Gastroesophageal sphincter (tissue), 4 donors: ENCODE measurements around the gene PCGF1. TPM values are rescaled to one million over a fixed set of nuclear protein-coding genes. Genes with fewer than 3 reads are reported as not detected.

Experiments
- ATAC-seq: fragments of 150-250 bp; one replicate; pipeline ENCODE4 v1.9.1; 2016; ENCODE audit warnings: mild to moderate bottlenecking, moderate library complexity
- H3K27ac ChIP-seq, 4 donors: fragments of 200-600 bp; sonication (generic) in 3 of 4; 1 replicate in 3 of 4; 2 replicates in 1 of 4; pipeline ENCODE4 v1.5.1; 2016 to 2019
- H3K27me3 ChIP-seq: fragments of 200-600 bp; sonication (generic); one replicate; pipeline ENCODE4 v1.5.1; 2019
- H3K36me3 ChIP-seq, 2 donors: fragments of 200-600 bp; sonication (generic); one replicate each; pipeline ENCODE4 v1.5.1; 2019; ENCODE audit warnings: control low read depth in 1 of 2
- H3K4me1 ChIP-seq, 3 donors: fragments of 200-600 bp; sonication (generic); 1 replicate in 2 of 3; 2 replicates in 1 of 3; pipeline ENCODE4 v1.5.1; 2016 to 2019; ENCODE audit warnings: control low read depth in 2 of 3
- H3K4me3 ChIP-seq, 2 donors: fragments of 200-600 bp; sonication (generic); one replicate each; pipeline ENCODE4 v1.5.1; 2019; ENCODE audit warnings: mild to moderate bottlenecking in 1 of 2, moderate library complexity in 1 of 2
- H3K9me3 ChIP-seq, 3 donors: fragments of 200-600 bp; sonication (generic); one replicate each; pipeline ENCODE4 v1.5.1; 2017 to 2019; ENCODE audit warnings: control low read depth in 2 of 3
- EP300 ChIP-seq: sonication (generic); formaldehyde crosslinking; IDR thresholded peaks from one replicate; pipeline ENCODE4 v1.6.1; 2017; ENCODE audit warnings: antibody characterized with exemption, mild to moderate bottlenecking
- POLR2A ChIP-seq, 2 donors: fragments of 450-650 bp; IDR thresholded peaks; one replicate each; pipeline ENCODE4 v1.6.1; 2017; ENCODE audit warnings: antibody characterized with exemption in 2 of 2, mild to moderate bottlenecking in 2 of 2, moderate library complexity in 1 of 2
- POLR2AphosphoS5 ChIP-seq: sonication (generic); formaldehyde crosslinking; IDR thresholded peaks from one replicate; pipeline ENCODE4 v1.6.1; 2017; ENCODE audit warnings: antibody characterized with exemption
- WGBS, 2 donors: methylation state at CpG; one replicate each; pipeline ENCODE4 v1.1.5; 2018; ENCODE audit warnings: low coverage in 1 of 2; 5-methylcytosine and 5-hydroxymethylcytosine counted together
- total RNA-seq, 4 donors: library from RNA; depleted of rRNA; stranded (reverse); fragments of >200 nt; gene quantifications; one replicate each; pipeline ENCODE4 v1.1.0, GENCODE V29; 2016
- TF ChIP-seq, protein P1 (sequence below), 4 experiments: fragments of 200-600 bp in 2 of 4; fragments of 450-650 bp in 2 of 4; sonication (generic) in 1 of 4; IDR thresholded peaks; one replicate each; pipeline ENCODE4 v1.5.1; 2017 to 2019; ENCODE audit warnings: antibody characterized with exemption in 4 of 4, mild to moderate bottlenecking in 2 of 4, moderate library complexity in 2 of 4

PCGF1 gene
- total RNA-seq, 4 donors from 2014 or later: 9.6 to 24.0 (median 18.2) TPM

DNA sequence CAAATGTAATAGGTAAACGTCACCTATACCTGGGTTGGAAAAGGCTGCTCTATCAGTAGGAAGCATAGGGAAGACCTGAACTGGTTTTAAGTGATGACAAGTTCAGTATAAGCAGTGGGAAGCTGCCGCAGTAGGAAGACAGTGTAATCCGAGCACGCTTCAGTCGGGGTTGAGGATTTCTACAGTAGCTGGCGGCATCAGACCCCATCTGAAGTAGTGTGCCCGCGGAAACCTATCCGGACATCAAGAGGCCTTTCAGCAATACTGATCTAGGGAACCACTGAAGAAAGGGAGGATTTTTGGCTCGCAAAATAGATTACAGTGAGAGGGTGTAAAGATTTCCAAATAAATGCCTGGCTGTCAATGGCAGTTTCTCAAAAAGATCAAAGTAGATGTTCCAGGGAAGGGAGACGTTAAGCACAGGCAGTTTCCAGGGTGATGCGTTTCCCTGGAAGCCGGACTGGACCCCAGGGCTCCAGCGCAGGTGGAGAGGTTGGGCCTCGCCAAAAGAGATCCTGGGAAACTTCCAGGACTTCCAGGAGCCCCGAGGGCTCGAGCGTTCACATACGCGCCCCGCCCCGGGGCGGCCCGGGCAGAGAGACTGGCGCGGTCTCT lies 40.9 kb upstream of the PCGF1 start:
- H3K9me3 ChIP-seq: no peaks in the 10 kb centered on the region
- 10 to 28% methylated on average over 14 to 16 of the region's 26 CpGs for WGBS, 2 donors
- peak; percentile 28 for ATAC-seq
- H3K4me3 ChIP-seq: peak overlapping the region; percentile 21 to 69
- H3K36me3 ChIP-seq: no peaks in the 10 kb centered on the region
- H3K27ac ChIP-seq: peak overlapping the region; percentile 10 to 85 (median 78)
- H3K27me3 ChIP-seq: no peaks in the 10 kb centered on the region
- no peak for TF ChIP-seq POLR2AphosphoS5
- TF ChIP-seq, protein P1, sequence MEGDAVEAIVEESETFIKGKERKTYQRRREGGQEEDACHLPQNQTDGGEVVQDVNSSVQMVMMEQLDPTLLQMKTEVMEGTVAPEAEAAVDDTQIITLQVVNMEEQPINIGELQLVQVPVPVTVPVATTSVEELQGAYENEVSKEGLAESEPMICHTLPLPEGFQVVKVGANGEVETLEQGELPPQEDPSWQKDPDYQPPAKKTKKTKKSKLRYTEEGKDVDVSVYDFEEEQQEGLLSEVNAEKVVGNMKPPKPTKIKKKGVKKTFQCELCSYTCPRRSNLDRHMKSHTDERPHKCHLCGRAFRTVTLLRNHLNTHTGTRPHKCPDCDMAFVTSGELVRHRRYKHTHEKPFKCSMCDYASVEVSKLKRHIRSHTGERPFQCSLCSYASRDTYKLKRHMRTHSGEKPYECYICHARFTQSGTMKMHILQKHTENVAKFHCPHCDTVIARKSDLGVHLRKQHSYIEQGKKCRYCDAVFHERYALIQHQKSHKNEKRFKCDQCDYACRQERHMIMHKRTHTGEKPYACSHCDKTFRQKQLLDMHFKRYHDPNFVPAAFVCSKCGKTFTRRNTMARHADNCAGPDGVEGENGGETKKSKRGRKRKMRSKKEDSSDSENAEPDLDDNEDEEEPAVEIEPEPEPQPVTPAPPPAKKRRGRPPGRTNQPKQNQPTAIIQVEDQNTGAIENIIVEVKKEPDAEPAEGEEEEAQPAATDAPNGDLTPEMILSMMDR (IDR thresholded peaks at IDR 0.05): no peak
- TF ChIP-seq POLR2A (IDR thresholded peaks at IDR 0.05): no peak
- no peak for TF ChIP-seq EP300
- peaks cover 0 to 35% (median 7%) of the 10 kb centered on the region in 3 donors for H3K4me1 ChIP-seq

DNA sequence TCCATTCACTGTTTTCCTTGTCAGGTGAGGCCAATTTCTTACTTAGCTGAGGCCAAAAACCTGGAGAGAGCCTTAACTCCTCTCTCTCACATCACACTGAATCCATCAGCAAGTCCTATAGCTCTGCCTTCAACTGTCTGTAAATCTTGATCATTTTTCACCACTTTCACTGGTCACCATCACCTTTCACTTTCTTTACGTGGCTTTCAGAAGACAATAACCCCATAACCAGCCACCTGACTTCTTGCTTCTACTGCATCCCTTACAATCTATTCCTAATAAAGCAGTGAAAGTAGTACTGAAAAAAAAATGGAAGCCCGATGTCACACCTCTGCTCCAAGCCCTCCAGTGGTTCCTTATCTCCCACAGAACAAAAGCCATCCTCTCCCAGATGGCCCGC lies 38.5 kb upstream of the PCGF1 start:
- 73 to 93% methylated on average over 3 of the region's 3 CpGs for WGBS, 2 donors
- Histone ChIP-seq H3K9me3 (no peaks in the 10 kb centered on the region), H3K4me1 (peaks cover 0 to 29% (median 5%) of the 10 kb centered on the region in 3 donors), H3K36me3 (no peaks in the 10 kb centered on the region), H3K27me3 (no peaks in the 10 kb centered on the region), H3K27ac (no peak overlapping the region), H3K4me3 (no peak overlapping the region)
- TF ChIP-seq, protein P1 (IDR thresholded peaks at IDR 0.05): no peak
- ATAC-seq: no peak

DNA sequence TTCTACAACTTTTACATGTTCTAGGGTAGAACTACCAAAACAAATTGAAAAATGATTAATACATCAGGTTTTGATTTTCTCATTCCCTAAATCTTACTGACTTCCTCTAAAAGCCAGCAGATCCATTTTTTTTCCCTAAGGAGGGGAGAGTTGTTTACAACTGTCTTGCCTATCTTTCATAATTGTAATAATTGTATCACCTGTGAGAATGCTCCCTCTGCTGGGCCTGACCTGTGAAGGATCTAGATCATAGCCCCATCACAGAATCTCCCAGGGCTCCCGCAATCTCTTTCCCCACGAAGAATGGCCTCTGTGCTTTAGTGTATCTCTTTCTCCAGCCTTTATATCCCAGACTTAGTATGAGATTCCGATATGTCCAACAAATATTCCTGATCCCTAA lies 37.1 kb upstream of the PCGF1 start:
- peaks cover 1% of the 10 kb centered on the region for H3K27me3 ChIP-seq
- peaks cover 0 to 16% (median 6%) of the 10 kb centered on the region in 3 donors for H3K4me1 ChIP-seq
- H3K36me3 ChIP-seq: no peaks in the 10 kb centered on the region
- no peaks in the 10 kb centered on the region for H3K9me3 ChIP-seq
- WGBS, 2 donors: 89 to 100% methylated on average over 1 to 3 of the region's 3 CpGs
- H3K4me3 ChIP-seq: no peak overlapping the region
- TF ChIP-seq EP300 (no peak), POLR2A (IDR thresholded peaks at IDR 0.05) (no peak), POLR2AphosphoS5 (no peak)
- TF ChIP-seq, protein P1 (IDR thresholded peaks at IDR 0.05): no peak
- ATAC-seq: no peak
- H3K27ac ChIP-seq: no peak overlapping the region

DNA sequence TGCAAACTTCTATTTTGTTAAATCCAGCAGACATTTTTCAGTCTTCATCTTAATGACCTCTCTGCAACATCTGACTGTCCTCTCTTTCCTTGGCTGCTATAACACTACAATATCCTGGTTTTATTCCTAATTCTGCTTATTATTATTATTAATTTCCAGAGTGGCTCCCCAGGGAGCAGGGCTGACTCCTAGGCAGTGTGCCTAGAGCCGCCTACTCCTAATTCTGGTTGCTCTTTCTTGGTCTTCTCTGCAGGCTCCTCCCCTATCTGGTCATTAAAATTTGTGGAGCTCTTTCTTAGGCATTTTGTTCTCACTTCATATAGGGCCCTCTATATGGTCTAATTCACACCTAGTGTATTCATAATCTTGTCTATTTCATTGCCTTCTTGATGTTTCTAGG lies 35.5 kb upstream of the PCGF1 start:
- ATAC-seq: no peak
- TF ChIP-seq POLR2A (IDR thresholded peaks at IDR 0.05) (no peak), POLR2AphosphoS5 (no peak), EP300 (no peak)
- TF ChIP-seq, protein P1 (IDR thresholded peaks at IDR 0.05): no peak
- H3K27ac ChIP-seq: no peak overlapping the region
- H3K4me3 ChIP-seq: no peak overlapping the region
- H3K36me3 ChIP-seq: no peaks in the 10 kb centered on the region
- no peaks in the 10 kb centered on the region for H3K9me3 ChIP-seq
- 67 to 80% methylated on average over 1 of the region's 1 CpG for WGBS, 2 donors
- H3K4me1 ChIP-seq: peaks cover 0 to 2% (median under 1%) of the 10 kb centered on the region in 3 donors
- peaks cover 9% of the 10 kb centered on the region for H3K27me3 ChIP-seq

DNA sequence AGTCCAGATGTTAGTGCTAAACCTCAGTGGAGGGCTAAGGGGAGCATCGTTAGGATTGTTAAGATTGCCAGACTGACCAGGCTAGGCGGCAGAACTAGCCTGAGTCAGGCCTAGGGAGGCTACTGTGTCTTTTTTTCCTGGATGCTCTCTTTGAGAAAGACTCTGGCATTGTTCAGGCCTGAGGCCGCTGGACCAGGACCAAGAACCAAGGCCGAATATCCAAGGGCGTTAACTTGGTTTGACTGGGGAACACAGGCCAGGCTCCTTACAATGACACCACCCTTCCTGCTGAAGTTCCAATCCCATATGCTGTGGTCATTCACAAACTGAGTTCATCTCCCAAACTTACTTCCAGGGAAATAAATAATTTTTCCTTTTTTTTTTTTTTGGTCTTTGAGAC lies 32.8 kb upstream of the PCGF1 start:
- no peak overlapping the region for H3K4me3 ChIP-seq
- H3K4me1 ChIP-seq: peaks cover 0 to 2% (median 0%) of the 10 kb centered on the region in 3 donors
- peaks cover 9% of the 10 kb centered on the region for H3K27me3 ChIP-seq
- no peaks in the 10 kb centered on the region for H3K36me3 ChIP-seq
- TF ChIP-seq EP300 (no peak), POLR2AphosphoS5 (no peak)
- TF ChIP-seq, protein P1 (IDR thresholded peaks at IDR 0.05): no peak
- ATAC-seq: peak; percentile 81
- no peaks in the 10 kb centered on the region for H3K9me3 ChIP-seq
- 50% methylated on average over 2 of the region's 5 CpGs; no CpG with 5 or more reads in 1 of the 2 donors for WGBS, 2 donors
- peak overlapping the region in 2 of 4 donors; percentile 42 to 46 for H3K27ac ChIP-seq
